SK-N-MC (cell line): ENCODE results near the gene SPOCD1.

Experiments
- EZH2 ChIP-seq: fragments of 200-600 bp; sonication (generic); IDR thresholded peaks from one replicate; pipeline ENCODE4 v1.6.1; 2017; ENCODE audit warnings: antibody characterized with exemption
- FOXP2 ChIP-seq: optimal IDR thresholded peaks from 2 replicates; pipeline ENCODE3; 2011; ENCODE audit warnings: mild to moderate bottlenecking, moderate library complexity; ENCODE audit not compliant: insufficient read depth; ENCODE audit errors: extremely low read length, control extremely low read depth
- POLR2AphosphoS5 ChIP-seq: IDR thresholded peaks from 2 replicates; pipeline ENCODE4 v1.6.1; 2012; ENCODE audit warnings: mild to moderate bottlenecking, low read depth, low read length, borderline replicate concordance

DNA sequence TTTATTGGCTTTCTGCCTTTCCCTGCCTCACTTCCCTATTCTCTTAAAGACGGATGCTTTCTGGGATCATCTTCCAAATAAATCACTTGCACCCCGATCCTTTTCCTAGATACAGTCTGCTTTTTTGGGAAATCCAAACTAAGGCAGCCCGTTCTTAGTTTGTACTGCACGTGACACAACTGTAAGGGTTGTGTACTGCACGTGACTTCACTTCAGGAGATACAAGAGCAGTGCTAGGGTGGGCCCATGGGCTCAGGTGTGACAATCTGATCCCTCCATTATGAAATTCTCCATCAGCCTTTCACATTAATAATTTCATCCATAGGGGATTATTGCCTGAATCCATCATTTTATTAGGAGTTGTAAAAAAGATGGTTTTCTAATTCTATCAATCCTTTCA, 33.8 kb upstream of the SPOCD1 start:
- TF ChIP-seq EZH2 (no peak), POLR2AphosphoS5 (no peak), FOXP2 (no peak)
